Measurements from ENCODE around the gene ZRSR2. TPM values are rescaled to one million over a fixed set of nuclear protein-coding genes. Genes with fewer than 3 reads are reported as not detected.

The ZRSR2 gene
- total and polyA plus RNA-seq, 5 experiments from 2014 or later = 15.1 to 44.8 (median 24.9) TPM

DNA sequence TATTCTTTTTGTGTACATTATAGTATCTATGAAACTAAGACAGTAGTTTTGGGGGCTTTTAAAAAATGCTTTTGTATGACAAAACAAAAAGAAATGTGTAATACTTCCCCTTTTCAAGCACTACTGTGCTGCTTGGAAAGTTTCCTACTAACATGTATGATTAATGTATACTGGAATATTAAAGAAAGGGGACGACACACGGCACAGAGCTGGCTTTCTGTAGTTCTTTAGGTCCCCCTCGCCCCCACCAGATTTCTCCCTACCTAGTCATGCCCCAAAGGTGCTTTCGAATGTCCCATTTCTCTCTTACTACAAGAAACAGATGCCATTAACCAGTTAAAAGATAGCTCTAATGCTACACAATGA, 65.9 kb downstream of the ZRSR2 start:
- Mint-ChIP-seq H3K4me1 (peaks cover 0 to 22% (median 10%) of the 10 kb centered on the region in 4 donors), H3K4me3 (peak overlapping the region in 3 of 10 donors; percentile 18 to 60 (median 60)), H3K36me3 (peaks cover 0 to 3% (median 0%) of the 10 kb centered on the region in 3 donors), H3K27ac (peak overlapping the region in 6 of 10 donors; percentile 2 to 98 (median 49)), H3K27me3 (no peaks in the 10 kb centered on the region), H3K9me3 (peaks cover 0 to 5% (median 0%) of the 10 kb centered on the region in 9 donors)
- no peak for DNase-seq
- ATAC-seq = no peak
- POLR2A ChIA-PET = interaction anchor here (0.6 to 1.8 kb wide), 2 partner anchors 118 to 815 kb away, joined by 5 to 10 read pairs; partner anchors contain the start of gene CA5B

DNA sequence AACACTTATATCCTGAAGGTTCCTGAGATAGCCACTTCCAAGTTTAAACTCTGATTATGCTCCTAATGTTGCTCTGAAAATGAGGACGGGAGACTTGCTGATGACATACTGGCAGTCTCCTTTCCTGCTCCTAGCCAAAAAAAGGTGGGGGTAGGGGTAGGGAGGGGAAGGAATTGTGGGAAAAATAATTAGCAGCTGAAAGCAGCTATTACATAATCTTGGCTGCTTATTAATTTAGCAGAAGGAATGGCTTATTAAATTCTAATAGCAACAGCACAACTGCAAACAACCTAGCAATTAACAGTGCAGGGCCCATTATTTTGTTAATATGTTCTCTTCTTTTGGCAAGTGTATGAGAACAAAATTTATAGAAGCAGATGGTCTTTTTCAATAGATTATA, 66.4 kb downstream of the ZRSR2 start:
- no peaks in the 10 kb centered on the region for H3K27me3 Mint-ChIP-seq
- POLR2A ChIA-PET = no interaction called here
- no peak for ATAC-seq
- H3K4me3 Mint-ChIP-seq = peak overlapping the region in 2 of 10 donors; percentile 18 to 60
- peaks cover 0 to 5% (median 0%) of the 10 kb centered on the region in 9 donors for H3K9me3 Mint-ChIP-seq
- peaks cover 0 to 22% (median 9%) of the 10 kb centered on the region in 4 donors for H3K4me1 Mint-ChIP-seq
- H3K27ac Mint-ChIP-seq = peak overlapping the region in 3 of 10 donors; percentile 64 to 98 (median 96)
- no peak for DNase-seq
- peaks cover 0 to 2% (median 0%) of the 10 kb centered on the region in 3 donors for H3K36me3 Mint-ChIP-seq

DNA sequence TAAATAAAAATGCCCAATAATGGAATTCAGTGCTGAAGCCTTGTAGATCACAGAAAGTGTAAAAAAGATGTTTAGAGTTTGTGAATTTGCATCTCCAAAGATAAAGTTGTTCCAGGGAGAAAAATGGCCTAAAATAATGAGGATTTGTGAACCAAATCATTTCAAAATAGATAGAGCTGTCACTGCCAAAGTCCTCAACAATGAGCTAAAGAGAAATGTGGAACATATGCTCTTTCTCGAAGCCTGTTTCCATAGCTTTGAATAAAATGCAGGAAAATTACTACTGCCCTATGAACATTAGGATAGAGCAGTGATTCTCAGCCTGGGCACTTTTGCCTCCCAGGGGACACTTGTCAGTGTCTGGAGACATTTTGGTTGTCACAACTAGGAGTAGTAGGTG, 67.8 kb downstream of the ZRSR2 start:
- no peak for DNase-seq
- no peaks in the 10 kb centered on the region for H3K27me3 Mint-ChIP-seq
- POLR2A ChIA-PET = no interaction called here
- peaks cover 0 to 5% (median 0%) of the 10 kb centered on the region in 9 donors for H3K9me3 Mint-ChIP-seq
- no peak overlapping the region for H3K27ac Mint-ChIP-seq
- H3K4me1 Mint-ChIP-seq = peaks cover 0 to 16% (median 8%) of the 10 kb centered on the region in 4 donors
- H3K4me3 Mint-ChIP-seq = no peak overlapping the region
- no peaks in the 10 kb centered on the region for H3K36me3 Mint-ChIP-seq
- no peak for ATAC-seq

DNA sequence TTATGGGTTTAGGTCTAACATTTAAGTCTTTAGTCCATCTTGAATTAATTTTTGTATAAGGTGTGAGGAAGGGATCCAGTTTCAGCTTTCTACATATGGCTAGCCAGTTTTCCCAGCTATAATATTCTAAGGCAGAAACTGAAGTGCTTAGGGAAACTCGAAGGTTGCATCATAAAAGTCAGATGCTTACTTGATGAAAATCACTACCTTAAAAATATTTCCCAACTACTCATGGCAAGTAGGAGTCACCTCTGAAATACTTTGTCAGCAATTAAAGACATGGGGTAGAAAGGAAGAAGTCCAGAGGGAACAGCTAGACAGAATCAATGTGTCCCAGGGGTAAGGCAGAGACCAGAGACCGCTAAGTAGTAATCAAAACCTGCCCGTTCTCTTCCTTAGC, 70.6 kb downstream of the ZRSR2 start:
- ATAC-seq = no peak
- POLR2A ChIA-PET = no interaction called here
- no peak for DNase-seq
- Mint-ChIP-seq H3K4me3 (no peak overlapping the region), H3K4me1 (peaks cover 0 to 4% (median 1%) of the 10 kb centered on the region in 4 donors), H3K9me3 (peaks cover 0 to 5% (median 0%) of the 10 kb centered on the region in 9 donors), H3K27ac (no peak overlapping the region), H3K27me3 (no peaks in the 10 kb centered on the region), H3K36me3 (no peaks in the 10 kb centered on the region)

- DNase-seq = no peak
- no peak for ATAC-seq
- Mint-ChIP-seq H3K27me3 (no peaks in the 10 kb centered on the region), H3K4me3 (no peak overlapping the region), H3K36me3 (no peaks in the 10 kb centered on the region), H3K9me3 (peaks cover 0 to 5% (median 0%) of the 10 kb centered on the region in 9 donors), H3K4me1 (no peaks in the 10 kb centered on the region), H3K27ac (no peak overlapping the region)
- POLR2A ChIA-PET = interaction anchor here (1.2 kb wide), 1 partner anchor 9 kb away, joined by 3 read pairs; the partner anchor contains the start of gene AP1S2
Observed at GRCh38 chrX:15864023-15864422, 73.7 kb downstream of the ZRSR2 start.

- POLR2A ChIA-PET = interaction anchor here (1.2 kb wide), 1 partner anchor 10 kb away, joined by 3 read pairs; the partner anchor contains the start of gene AP1S2
- no peak overlapping the region for H3K27ac Mint-ChIP-seq
- ATAC-seq = no peak
- no peak overlapping the region for H3K4me3 Mint-ChIP-seq
- H3K27me3 Mint-ChIP-seq = no peaks in the 10 kb centered on the region
- no peaks in the 10 kb centered on the region for H3K4me1 Mint-ChIP-seq
- no peak for DNase-seq
- no peaks in the 10 kb centered on the region for H3K36me3 Mint-ChIP-seq
- peaks cover 0 to 4% (median 0%) of the 10 kb centered on the region in 9 donors for H3K9me3 Mint-ChIP-seq
Observed at GRCh38 chrX:15864629-15865028, 74.3 kb downstream of the ZRSR2 start.

DNA sequence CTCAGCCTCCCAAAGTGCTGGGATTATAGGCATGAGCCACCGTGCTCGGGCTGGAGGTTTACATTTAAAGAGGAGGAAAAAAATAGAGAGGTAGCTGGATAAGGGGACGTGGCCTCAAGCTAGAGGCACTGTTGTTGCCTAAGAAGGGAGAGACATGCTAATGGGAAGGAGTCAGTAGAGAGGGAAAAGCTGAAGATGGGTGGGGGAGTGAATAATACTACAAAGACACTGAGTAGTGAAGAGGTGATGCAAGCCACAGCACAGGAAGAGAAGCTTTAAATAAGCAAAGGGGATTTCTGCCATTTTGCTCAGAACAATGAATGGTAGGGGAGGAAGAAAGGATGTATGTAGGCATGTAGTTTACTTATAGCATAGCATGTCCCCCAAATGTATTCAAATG, 75.9 kb downstream of the ZRSR2 start:
- POLR2A ChIA-PET = interaction anchor here (0.6 kb wide), 1 partner anchor 24 kb away, joined by 3 read pairs; no protein-coding TSS in a partner anchor
- no peak for ATAC-seq
- Mint-ChIP-seq H3K4me1 (no peaks in the 10 kb centered on the region), H3K36me3 (no peaks in the 10 kb centered on the region), H3K4me3 (no peak overlapping the region), H3K27me3 (no peaks in the 10 kb centered on the region), H3K27ac (no peak overlapping the region), H3K9me3 (no peaks in the 10 kb centered on the region)
- DNase-seq = no peak

DNA sequence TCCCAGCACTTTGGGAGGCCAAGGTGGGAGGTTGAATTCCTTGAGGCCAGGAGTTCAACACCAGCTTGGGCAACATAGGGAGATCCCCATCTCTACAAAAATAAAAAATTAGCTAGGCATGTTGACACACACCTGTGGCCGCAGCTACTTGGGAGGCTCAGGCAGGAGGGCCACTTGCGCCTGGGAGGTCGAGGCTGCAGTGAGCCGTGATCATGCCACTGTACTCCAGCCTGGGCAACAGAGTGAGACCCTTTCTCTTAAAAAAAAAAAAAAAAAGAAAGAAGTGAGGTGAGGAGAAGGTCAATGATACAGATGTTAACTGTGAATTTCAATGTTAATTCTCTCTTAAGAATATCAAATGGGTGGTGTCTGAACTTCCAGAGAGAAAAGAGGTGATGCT, 79.4 kb downstream of the ZRSR2 start:
- no peaks in the 10 kb centered on the region for H3K9me3 Mint-ChIP-seq
- H3K27ac Mint-ChIP-seq = no peak overlapping the region
- ATAC-seq = no peak
- H3K4me1 Mint-ChIP-seq = no peaks in the 10 kb centered on the region
- DNase-seq = no peak
- POLR2A ChIA-PET = no interaction called here
- H3K36me3 Mint-ChIP-seq = no peaks in the 10 kb centered on the region
- no peak overlapping the region for H3K4me3 Mint-ChIP-seq
- no peaks in the 10 kb centered on the region for H3K27me3 Mint-ChIP-seq

- Mint-ChIP-seq H3K4me1 (peaks cover 0 to 2% (median 0%) of the 10 kb centered on the region in 4 donors), H3K4me3 (no peak overlapping the region), H3K27me3 (no peaks in the 10 kb centered on the region), H3K36me3 (no peaks in the 10 kb centered on the region), H3K27ac (no peak overlapping the region), H3K9me3 (no peaks in the 10 kb centered on the region)
- no peak for DNase-seq
- POLR2A ChIA-PET = no interaction called here
- no peak for ATAC-seq
Observed at GRCh38 chrX:15870310-15870709, 80.0 kb downstream of the ZRSR2 start.

Other genes starting within 250 kb of the ZRSR2 start
- gene ACE2, start 189.5 kb upstream of the ZRSR2 start, total RNA-seq = not detected
- gene ACE2, start 189.5 kb upstream of the ZRSR2 start, polyA plus RNA-seq = not detected
- 1 to 10 TPM in 1 of 2 experiments, under 1 TPM in 1; 0.68 to 1.1 TPM for gene CLTRN, start 125.7 kb upstream of the ZRSR2 start, total RNA-seq
- gene CLTRN, start 125.7 kb upstream of the ZRSR2 start, polyA plus RNA-seq = under 1 TPM; 0.71 to 0.85 (median 0.83) TPM
- gene CA5B, start 52.2 kb upstream of the ZRSR2 start, total RNA-seq = 10 to 100 TPM; 37.3 to 41.2 TPM
- 10 to 100 TPM; 44.2 to 69.4 (median 62.1) TPM for gene CA5B, start 52.2 kb upstream of the ZRSR2 start, polyA plus RNA-seq
- gene AP1S2, start 64.3 kb downstream of the ZRSR2 start, total RNA-seq = 10 to 100 TPM; 17.5 to 20.9 TPM
- gene AP1S2, start 64.3 kb downstream of the ZRSR2 start, polyA plus RNA-seq = 10 to 100 TPM; 31.2 to 47.8 (median 35.3) TPM

Measured in naive thymus-derived CD8-positive, alpha-beta T cell (primary cell).